Left ventricle myocardium inferior (tissue), 1 donor: ENCODE measurements around the gene PSMG2. TPM values are rescaled to one million over a fixed set of nuclear protein-coding genes. Genes with fewer than 3 reads are reported as not detected.

Experiments
- DNase-seq: peaks from one replicate; pipeline ENCODE4 v3.0.0-alpha.2; 2020
- H3K27ac ChIP-seq: fragments of 200-600 bp; replicated peaks from 2 replicates; pipeline ENCODE4 v1.8.0; 2021
- H3K27me3 ChIP-seq: fragments of 200-600 bp; 2 replicates; pipeline ENCODE4 v1.8.0; 2021; ENCODE audit warnings: low read depth
- H3K36me3 ChIP-seq: fragments of 200-600 bp; 2 replicates; pipeline ENCODE4 v1.8.0; 2021
- H3K4me1 ChIP-seq: fragments of 200-600 bp; 2 replicates; pipeline ENCODE4 v1.8.0; 2021
- H3K4me3 ChIP-seq: fragments of 200-600 bp; 2 replicates; pipeline ENCODE4 v1.8.0; 2021; ENCODE audit warnings: mild to moderate bottlenecking, moderate library complexity
- H3K9me3 ChIP-seq: fragments of 200-600 bp; replicated peaks from 2 replicates; pipeline ENCODE4 v1.8.0; 2021
- intact Hi-C: fragments of 100-400 bp; cut with micrococcal nuclease; formaldehyde crosslinking; loops from one replicate; pipeline ENCODE4 v1.11.0; 2022
- total RNA-seq: library from RNA; stranded (reverse); fragmentation: NEBNext Ultra II Directional; extraction: Animal tissue kit (Norgen Biotek cat#: 25700); gene quantifications from one replicate; pipeline ENCODE4 v1.2.1, GENCODE V29; 2021
- TF ChIP-seq, protein P1 (sequence below): fragments of 200-600 bp; IDR thresholded peaks from 2 replicates; pipeline ENCODE4 v1.8.0; 2021; ENCODE audit warnings: antibody characterized with exemption, mild to moderate bottlenecking, borderline replicate concordance
- donor health status: DM: no; HTN: yes; CAD: no; lungs with severe emphysema.

PSMG2 gene
- total RNA-seq, 1 donor from 2014 or later: 39.5 TPM

DNA sequence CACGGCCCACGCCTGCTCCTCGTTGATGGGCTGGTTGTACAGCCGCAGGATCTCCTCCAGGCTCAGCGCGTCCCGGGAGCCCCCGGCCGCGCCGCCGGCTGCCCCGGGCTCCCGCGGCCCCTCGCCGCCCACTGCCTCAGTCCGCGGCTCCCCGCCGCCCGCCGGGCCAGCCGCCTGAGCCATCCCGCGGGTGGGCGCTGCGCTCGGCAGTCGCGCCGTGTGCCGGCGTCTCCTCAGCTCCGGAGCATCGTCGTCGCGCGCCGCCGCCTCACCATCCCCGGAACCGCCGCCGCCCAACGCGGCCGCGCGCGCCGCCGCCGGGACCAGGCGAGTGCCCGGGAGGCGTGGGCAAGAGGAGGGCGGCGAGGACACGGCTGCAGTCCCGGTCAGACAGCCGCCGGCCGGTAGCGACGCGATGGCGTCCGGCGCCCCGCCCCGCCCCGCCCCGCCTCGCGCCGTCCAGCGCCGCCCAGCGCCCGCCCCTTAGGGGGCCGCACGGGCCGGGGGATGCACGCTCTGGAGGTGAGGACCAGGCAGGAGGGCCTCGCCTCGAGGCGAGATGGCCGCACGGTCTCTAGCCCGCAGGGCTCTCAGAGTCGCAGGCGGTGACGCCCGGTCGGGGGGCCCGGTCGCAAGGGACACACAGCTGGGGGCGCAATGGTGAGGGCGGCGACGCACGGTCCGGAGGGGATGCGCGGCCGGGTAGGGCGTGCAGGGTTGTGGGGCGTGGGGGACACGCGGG, 45.0 kb upstream of the PSMG2 start, which contains the start of gene SPIRE1:
Gene SPIRE1 (minus strand): TSS at position 424 of the 742 bp plus-strand sequence. CDS start 241 bp downstream, at position 183.
- H3K36me3 ChIP-seq: no peaks in the 10 kb centered on the region
- peaks cover 44% of the 10 kb centered on the region for H3K4me1 ChIP-seq
- TF ChIP-seq, protein P1, sequence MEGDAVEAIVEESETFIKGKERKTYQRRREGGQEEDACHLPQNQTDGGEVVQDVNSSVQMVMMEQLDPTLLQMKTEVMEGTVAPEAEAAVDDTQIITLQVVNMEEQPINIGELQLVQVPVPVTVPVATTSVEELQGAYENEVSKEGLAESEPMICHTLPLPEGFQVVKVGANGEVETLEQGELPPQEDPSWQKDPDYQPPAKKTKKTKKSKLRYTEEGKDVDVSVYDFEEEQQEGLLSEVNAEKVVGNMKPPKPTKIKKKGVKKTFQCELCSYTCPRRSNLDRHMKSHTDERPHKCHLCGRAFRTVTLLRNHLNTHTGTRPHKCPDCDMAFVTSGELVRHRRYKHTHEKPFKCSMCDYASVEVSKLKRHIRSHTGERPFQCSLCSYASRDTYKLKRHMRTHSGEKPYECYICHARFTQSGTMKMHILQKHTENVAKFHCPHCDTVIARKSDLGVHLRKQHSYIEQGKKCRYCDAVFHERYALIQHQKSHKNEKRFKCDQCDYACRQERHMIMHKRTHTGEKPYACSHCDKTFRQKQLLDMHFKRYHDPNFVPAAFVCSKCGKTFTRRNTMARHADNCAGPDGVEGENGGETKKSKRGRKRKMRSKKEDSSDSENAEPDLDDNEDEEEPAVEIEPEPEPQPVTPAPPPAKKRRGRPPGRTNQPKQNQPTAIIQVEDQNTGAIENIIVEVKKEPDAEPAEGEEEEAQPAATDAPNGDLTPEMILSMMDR: no peak
- intact Hi-C loops: no loop called here
- H3K27me3 ChIP-seq: no peaks in the 10 kb centered on the region
- DNase-seq: peak; percentile 82
- H3K27ac ChIP-seq: peak within 1 kb of the TSS; percentile 97
- peak within 1 kb of the TSS; percentile 90 for H3K4me3 ChIP-seq
- no peaks in the 10 kb centered on the region for H3K9me3 ChIP-seq

DNA sequence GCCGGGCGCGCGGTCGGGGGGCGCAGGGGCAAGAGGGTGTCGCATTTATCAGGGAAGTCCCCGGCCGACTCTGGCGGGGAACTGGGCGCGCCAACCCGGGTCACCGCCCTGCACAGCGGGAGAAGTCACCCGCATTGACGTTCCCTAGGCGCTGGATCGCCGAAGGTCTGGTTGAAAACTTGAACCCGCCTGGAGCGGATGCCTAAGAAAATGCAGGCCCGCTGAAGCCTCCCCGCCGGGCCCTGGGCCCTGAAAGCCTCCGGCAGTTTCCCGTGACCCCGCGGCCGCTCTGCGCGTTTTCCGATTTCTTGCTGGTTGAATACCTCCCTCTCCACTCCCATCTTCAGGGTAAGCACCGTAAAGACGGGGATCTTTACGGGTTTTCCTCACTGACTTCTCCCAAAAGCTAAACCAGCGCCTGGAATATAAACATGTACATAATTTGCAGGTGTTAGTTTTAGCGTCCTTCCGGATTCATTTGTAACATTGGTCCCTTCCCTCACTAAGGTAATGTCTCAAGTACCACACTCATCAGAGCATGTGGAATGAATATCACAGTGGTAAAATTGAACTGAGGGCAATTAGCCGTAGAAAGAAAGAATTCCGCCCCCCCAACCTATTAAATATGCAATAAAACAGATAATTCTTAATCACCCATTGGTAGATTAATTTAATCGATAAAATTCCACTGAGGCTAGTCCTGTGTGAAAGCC, 44.3 kb upstream of the PSMG2 start:
- intact Hi-C loops: no loop called here
- no peaks in the 10 kb centered on the region for H3K27me3 ChIP-seq
- H3K9me3 ChIP-seq: no peaks in the 10 kb centered on the region
- peak overlapping the region; percentile 97 for H3K27ac ChIP-seq
- H3K4me1 ChIP-seq: peaks cover 36% of the 10 kb centered on the region
- H3K36me3 ChIP-seq: no peaks in the 10 kb centered on the region
- DNase-seq: no peak
- TF ChIP-seq, protein P1: no peak
- H3K4me3 ChIP-seq: peak overlapping the region; percentile 90

- intact Hi-C loops: loop anchor here (5.0 kb wide), 1 partner anchor 268 kb away; no protein-coding TSS in a partner anchor
- H3K36me3 ChIP-seq: peaks cover 2% of the 10 kb centered on the region
- no peaks in the 10 kb centered on the region for H3K27me3 ChIP-seq
- DNase-seq: no peak
- H3K4me3 ChIP-seq: no peak overlapping the region
- TF ChIP-seq, protein P1: peak; percentile 96
- H3K9me3 ChIP-seq: no peaks in the 10 kb centered on the region
- peaks cover 32% of the 10 kb centered on the region for H3K4me1 ChIP-seq
- H3K27ac ChIP-seq: no peak overlapping the region
Measured at GRCh38 chr18:12659904-12660605, 42.8 kb upstream of the PSMG2 start.

DNA sequence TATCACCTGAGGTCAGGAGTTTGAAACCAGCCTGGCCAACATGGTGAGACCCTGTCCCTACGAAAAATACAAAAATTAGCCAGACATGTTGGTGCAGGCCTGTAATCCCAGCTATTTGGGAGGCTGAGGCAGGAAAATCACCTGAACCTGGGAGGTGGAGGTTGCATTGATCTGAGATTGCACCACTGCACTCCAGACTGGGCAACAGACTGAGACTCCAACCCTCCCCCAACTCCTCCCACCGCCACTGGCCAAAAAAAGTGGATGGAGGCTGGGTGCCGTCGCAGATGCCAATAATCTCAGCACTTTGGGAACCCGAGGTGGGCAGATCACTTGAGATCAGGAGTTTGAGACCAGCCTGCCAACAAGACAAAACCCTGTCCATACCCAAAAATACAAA, 34.8 kb upstream of the PSMG2 start:
- H3K27ac ChIP-seq: no peak overlapping the region
- intact Hi-C loops: no loop called here
- peaks cover 22% of the 10 kb centered on the region for H3K36me3 ChIP-seq
- TF ChIP-seq, protein P1: no peak
- DNase-seq: no peak
- no peaks in the 10 kb centered on the region for H3K9me3 ChIP-seq
- H3K4me3 ChIP-seq: no peak overlapping the region
- H3K27me3 ChIP-seq: no peaks in the 10 kb centered on the region
- H3K4me1 ChIP-seq: no peaks in the 10 kb centered on the region

- Histone ChIP-seq H3K4me1 (peaks cover 12% of the 10 kb centered on the region), H3K4me3 (peak overlapping the region; percentile 47), H3K27ac (peak overlapping the region; percentile 92), H3K9me3 (no peaks in the 10 kb centered on the region), H3K27me3 (no peaks in the 10 kb centered on the region), H3K36me3 (peaks cover 32% of the 10 kb centered on the region)
- intact Hi-C loops: no loop called here
- TF ChIP-seq, protein P1: no peak
- peak; percentile 64 for DNase-seq
Measured at GRCh38 chr18:12679183-12679786, 23.6 kb upstream of the PSMG2 start.
